ENCODE measurements around the gene HTR3E.

DNA sequence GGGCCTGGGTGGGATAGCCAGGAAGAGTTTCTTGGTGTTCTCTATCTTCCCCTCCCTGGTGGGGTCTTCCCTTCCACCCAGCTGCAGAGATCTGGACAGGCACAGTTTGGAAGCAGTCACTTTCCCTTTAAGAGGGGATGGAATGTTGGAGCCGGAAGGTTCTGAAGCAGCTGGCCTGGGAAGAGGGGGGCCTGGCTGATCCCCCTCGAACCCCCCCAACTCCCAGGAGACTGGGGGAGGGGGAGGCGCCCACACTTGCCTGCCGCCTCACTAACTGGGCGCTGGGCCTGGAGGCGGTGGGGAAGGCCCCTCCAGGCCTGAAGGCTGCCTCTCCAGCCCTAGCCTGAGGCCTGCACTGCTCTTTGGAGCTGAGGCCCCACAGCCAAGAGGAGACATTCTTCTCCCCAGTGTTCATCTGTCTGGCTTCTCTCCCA, 59.7 kb downstream of the HTR3E start:
- TF ChIP-seq, protein P1, sequence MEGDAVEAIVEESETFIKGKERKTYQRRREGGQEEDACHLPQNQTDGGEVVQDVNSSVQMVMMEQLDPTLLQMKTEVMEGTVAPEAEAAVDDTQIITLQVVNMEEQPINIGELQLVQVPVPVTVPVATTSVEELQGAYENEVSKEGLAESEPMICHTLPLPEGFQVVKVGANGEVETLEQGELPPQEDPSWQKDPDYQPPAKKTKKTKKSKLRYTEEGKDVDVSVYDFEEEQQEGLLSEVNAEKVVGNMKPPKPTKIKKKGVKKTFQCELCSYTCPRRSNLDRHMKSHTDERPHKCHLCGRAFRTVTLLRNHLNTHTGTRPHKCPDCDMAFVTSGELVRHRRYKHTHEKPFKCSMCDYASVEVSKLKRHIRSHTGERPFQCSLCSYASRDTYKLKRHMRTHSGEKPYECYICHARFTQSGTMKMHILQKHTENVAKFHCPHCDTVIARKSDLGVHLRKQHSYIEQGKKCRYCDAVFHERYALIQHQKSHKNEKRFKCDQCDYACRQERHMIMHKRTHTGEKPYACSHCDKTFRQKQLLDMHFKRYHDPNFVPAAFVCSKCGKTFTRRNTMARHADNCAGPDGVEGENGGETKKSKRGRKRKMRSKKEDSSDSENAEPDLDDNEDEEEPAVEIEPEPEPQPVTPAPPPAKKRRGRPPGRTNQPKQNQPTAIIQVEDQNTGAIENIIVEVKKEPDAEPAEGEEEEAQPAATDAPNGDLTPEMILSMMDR (IDR thresholded peaks at IDR 0.05; ENCODE audit: borderline replicate concordance, extremely low read depth, low read length, poor library complexity, severe bottlenecking): no peak
- TF ChIP-seq EZH2 (IDR thresholded peaks at IDR 0.05; ENCODE audit: borderline replicate concordance, low read depth, low read length, severe bottlenecking): no peak
